DLD1 (cell line): ENCODE measurements around the gene CHSY3.

Experiments
- in situ Hi-C: cut with HindIII; loops from 2 replicates; pipeline ENCODE4 v1.10.0; 2017; ENCODE audit warnings: low sequenced_read_pairs

Gene CHSY3

DNA sequence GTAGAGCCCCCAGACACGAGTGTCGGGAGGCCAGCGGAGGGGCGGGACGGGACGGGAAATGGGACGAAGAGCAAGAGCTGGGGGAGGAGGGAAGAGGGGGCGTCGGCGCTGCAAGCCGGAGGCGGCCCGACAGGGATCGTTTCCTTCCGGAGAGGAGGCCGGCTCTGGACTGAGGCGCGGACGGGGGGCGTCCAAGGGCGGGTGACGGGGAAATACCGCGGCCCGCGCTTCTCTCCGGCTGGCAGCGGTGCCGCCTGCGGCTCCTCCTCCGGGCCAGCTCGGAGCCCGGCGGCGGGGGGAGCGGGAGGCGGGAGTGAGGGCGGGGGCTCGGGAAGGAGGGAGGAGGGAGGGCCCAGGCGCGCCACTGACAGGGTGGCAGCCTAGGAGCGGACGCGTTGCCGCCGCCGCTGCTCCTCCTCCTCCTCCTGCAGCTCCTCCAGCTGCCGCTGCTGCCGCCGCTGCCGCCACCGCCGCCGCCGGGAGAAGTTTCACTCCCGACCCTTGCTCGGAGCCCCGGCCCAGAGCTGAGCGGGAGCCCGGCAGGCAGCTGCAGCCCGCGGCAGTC lies at the start of gene CHSY3:
Gene CHSY3 (plus strand): TSS at position 364 of the 565 bp plus-strand sequence.
- in situ Hi-C loops: no loop called here

DNA sequence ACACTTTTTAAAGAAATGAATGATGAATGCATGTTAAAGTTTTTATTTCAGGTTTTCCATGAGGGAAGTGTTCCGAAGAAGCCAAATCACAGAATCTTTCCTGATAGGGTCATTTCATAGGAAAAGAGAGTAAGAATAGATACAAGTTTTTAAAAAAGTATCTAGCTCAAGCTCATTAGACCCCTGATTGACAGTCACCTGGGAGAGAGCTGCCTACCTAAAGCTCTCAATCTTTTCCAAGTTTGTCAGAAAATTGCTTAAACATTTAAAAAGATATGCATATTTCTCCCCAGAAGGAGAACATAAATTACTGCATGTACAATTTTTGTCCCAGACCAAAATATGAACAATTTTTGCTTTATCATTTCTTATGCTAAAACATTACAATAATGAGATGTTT lies 47.9 kb upstream of the CHSY3 start:
- in situ Hi-C loops: no loop called here

DNA sequence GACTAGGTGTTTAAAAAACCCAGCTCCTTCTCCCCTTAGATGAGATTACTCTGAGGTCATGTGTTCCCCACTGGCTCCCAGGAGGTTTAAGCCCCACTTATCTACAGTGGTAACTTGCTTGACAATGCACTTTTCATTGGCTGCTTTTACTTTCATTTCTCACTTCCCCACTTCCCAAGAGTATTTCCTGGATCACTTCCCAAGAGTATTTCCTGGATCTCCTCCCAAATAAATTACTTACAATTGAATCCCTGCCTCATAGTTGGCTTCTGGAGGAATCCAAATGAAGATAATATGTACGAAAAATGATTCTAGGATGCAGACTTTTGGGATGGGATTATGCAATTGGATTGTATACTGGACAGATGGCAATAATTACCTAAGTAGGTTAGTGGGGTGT lies 47.1 kb upstream of the CHSY3 start:
- in situ Hi-C loops: no loop called here

DNA sequence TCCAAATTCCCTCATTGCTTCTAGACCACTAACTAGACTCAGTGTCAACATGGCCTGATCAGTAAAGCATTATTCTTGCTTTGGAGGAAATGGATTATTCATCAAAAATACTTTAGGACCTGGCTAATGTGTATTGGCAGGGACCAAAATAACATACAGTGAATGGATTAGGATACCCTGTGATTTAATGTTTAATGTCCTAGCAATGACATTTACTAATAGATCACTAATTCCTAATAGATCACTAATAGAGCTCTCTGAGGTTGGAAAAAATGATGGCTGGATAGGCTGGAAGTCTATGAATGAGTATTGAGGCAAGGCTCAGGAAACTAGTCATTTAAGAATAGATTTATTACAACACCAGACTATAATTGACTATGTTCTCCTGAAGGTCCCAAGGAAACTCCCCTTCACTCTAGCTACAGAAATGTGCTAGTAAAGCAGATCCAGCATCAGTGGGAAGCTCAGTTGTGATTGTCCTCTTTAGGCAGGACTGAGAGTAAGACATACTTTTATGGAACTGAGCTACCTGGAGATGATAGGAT lies 46.1 kb upstream of the CHSY3 start:
- in situ Hi-C loops: no loop called here

DNA sequence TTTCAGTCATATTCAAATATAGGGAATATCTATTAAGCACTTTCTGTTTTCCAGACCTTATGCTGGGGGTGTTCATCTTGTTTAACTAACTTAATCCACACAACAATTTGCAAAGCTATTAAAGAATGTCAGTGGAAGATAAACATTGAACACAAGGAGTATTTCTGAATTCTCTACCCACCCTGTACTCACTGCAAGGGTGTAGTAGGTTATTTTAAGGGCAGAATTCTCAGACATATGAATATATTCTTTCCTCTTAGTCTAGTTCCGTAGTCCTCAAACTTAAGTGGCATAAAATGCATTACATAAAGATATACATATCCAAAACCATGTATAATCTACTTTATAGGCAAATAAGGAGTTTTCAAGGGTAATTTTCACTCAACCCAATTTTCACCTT lies 19.9 kb upstream of the CHSY3 start:
- in situ Hi-C loops: no loop called here

DNA sequence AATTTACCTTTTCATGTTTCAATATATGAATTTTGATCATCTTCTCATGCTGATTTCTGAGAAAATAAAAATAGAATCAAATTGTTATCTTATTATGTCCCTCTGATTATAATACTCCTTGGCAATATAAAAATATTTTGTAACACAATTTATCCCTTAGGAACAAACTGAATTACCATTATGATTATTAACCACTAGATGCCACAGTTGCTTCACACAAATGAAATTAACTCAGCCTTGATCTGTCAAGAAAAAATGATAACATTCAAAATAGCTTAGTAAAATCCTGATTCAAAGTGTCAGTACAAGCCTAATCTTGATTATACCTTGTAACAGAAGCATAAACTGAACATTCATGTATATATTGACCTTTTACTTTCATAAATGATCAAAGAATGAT lies 4.8 kb upstream of the CHSY3 start:
- in situ Hi-C loops: no loop called here

DNA sequence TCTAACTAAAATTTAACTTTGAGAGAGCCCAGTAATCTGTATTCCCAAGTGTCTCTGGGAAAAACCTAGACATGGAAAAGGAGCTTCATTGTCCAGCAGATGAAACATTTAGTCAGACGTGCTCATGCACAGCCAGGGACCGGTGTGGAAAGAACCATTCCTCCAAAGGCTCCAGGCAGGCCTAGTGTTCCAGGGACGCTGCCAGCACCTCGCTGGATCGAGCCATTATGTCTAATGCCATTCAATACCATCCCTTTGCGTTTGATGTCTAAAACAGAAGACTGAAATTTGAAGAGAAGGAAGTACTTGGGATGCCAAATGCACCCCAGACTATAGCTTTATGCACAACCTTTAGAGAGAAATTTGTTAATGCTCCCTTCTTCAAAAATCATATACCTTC lies 1.4 kb upstream of the CHSY3 start:
- in situ Hi-C loops: no loop called here

DNA sequence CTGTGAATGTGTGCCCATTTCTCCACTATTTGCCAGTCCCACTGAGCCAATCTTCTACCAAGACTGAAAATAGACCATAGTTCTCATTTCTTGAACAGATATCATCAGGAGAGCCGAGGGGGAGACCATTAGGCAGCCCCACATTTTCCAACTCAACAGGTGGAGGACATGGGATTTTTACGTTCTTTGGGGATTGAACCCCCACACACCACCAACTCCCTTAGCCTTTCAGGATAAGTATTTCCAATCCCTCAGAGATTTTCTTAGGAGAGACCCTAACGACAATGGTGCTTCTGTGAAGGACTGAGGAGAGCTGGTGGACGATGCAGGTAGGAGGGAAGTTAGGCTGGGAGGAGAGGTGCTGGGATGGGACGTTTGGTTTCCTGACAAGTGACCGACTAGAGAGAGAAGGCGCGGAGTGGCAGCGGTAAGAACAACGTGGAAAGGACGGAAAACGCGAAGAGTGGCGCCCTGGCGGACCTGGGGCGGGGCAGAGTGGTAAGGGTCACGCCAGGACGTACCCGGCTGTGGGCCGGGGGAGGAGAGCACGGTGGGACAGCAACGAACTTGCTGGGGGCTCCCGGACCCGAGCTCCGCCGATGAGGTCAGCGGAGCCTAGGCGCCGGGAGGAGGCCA lies 681 bp upstream of the CHSY3 start:
- in situ Hi-C loops: no loop called here

DNA sequence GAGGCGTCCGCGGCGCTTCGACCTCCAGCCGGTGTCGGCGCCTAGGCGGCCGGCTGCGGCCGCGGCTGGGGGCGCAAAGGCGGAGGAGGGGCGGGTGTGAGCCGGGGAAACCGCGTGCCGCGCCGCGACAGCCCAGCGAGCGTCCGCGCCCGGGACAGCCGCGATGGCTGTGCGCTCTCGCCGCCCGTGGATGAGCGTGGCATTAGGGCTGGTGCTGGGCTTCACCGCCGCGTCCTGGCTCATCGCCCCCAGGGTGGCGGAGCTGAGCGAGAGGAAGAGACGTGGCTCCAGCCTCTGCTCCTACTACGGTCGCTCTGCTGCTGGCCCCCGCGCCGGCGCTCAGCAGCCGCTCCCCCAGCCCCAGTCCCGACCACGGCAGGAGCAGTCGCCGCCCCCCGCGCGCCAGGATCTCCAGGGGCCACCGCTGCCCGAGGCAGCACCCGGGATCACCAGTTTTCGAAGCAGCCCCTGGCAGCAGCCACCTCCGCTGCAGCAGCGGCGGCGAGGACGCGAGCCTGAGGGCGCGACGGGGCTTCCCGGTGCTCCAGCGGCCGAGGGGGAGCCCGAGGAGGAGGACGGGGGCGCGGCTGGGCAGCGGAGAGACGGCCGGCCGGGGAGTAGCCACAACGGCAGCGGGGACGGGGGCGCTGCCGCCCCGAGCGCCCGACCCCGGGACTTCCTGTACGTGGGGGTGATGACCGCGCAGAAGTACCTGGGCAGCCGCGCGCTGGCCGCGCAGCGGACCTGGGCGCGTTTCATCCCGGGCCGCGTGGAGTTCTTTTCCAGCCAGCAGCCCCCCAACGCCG lies 605 bp downstream of the CHSY3 start:
- in situ Hi-C loops: no loop called here

DNA sequence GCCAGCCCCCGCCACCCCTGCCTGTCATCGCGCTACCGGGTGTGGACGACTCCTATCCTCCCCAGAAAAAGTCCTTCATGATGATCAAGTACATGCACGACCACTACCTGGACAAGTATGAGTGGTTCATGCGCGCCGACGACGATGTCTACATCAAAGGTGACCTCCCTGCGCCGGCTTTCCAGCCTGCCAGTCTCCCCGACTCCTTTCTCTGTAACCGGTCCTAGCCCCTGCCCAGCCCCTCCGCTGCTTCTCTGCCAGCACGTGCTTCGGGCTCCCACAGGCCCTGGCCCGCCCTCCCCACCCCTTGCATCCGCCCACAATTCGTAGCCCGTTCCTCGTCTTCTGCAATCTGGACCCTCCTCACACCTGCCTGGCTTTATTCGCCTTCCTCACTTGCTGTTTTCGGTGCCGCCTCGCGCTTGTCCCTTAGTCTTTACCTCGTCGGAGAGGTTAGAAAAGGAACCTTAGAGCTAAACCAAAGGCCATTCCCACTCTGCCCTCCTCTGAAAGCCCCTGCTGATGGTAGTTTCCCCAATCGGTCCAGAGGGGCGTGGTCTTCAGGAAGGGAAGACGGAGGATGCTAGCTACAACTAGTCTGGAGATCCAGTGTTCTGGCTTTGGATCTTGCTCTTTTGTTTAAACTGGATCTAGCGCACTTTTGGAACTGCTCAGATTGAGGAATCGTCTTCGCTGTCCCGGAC lies 1.4 kb downstream of the CHSY3 start:
- in situ Hi-C loops: no loop called here

DNA sequence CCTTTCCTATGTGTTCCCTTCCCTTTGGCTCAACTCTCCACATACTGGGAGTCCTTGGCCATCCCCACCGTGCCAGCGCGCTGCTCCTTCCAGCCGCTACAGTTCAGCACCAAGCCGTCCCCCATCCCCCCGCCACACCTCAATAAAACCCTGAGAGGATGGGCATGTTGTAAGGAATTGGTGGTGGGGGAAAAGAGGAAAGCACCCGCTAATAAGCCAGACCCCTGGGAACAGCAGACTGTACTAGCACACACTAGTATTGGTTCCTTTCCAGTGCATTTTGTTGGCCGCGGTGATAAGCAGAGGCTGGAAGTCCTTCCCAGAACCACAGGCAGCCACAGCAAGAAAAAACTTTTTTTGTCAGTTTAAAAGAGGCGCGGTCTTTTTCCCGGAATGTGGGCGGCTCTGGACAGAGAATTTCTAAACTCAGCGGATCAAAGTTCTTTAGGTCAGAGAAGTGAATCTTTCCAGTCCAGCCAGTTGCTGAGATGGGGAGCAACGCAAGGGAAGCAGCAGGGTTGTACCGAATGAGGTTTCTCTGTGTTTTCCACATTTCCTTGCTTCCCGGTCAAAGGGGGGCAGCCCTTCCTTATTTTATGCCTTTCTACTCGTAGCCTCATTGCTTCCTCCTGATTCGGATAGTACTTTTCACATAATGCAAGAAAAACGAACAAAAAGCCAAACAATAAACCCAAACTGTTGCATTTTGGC lies 2.1 kb downstream of the CHSY3 start:
- in situ Hi-C loops: no loop called here

DNA sequence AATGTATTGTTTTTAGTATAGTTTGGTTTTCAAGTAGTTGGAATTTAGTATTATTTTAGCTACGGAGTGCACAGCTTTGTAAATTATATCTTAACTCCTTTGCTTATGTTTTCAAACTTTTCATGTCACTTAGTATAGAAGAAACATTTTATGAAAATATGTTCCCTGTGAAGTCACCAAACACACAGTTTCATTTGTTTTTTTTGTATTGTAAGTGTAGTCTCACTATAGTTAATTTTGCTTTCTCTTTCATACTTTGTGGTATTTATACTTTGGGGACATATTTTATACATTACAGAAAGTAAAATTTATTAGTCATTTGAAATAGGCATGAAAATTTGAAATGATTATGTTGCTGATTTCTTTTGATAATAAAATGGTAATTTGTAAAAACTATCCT lies 5.0 kb downstream of the CHSY3 start:
- in situ Hi-C loops: no loop called here

DNA sequence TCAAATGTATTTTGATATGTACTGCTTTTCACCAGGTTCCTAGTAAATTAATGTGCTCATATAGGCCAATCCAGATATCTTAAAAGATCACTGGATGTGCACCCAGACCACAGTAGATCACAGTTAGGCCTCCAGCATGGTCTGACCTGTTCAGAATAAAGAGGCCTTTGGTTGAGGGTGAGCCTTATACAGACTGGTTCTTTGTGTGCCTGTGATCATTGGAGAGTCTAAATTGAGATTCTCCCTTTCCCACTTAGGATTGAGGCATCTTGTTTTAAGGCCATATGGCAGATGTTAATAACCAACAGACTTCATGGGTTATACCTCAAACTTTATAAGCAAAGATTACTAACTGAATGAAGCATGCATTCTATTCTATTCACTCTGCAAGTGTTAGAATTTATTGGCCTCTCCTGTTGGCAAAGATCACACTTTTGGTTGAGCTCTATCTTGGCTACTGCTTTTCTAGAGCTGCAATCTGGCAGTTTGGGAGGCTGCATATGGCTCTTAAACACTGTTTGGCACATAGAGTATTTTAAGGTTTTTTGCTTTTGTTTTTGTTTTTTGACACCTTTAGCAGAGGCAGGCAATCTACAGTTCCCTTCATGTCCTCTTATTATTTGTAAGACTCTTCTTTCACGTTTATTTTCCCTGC lies 8.5 kb downstream of the CHSY3 start:
- in situ Hi-C loops: no loop called here

DNA sequence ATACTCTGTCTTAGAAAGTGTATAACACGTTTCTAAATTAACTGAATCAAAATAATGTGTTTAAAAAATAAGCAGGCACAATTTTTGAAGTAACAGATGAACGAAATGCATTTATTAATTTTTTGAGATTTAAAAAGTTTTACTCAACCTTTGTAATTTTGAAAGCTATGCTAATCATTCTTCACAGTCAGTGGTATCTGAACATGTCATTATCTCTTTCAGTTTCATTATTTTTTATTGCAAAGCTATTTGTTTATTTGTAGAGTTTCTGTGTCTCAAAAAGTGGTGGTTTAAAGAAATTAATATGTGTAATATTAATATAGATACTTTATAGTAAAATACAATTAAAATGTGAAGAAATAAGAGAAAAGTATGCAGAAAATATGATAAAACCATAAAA lies 11.2 kb downstream of the CHSY3 start:
- in situ Hi-C loops: no loop called here

DNA sequence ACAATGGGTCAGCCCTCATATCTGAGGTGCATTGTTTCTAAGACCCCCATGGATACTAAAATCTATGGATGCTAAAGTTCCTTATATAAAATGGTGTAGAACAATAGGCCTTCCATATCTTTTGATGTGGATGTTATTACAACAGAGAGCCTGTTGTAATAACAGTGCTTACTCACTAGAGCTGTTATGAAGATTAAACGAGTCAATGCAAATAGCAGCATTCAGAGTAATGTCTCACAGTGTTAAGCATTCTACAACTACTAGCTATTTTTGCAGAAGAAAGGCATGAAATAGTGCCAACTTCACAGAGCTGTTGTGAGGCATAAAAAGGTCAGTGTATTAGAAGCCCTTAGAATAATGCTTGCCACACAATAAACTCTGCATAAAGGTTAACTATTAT lies 13.0 kb downstream of the CHSY3 start:
- in situ Hi-C loops: no loop called here

DNA sequence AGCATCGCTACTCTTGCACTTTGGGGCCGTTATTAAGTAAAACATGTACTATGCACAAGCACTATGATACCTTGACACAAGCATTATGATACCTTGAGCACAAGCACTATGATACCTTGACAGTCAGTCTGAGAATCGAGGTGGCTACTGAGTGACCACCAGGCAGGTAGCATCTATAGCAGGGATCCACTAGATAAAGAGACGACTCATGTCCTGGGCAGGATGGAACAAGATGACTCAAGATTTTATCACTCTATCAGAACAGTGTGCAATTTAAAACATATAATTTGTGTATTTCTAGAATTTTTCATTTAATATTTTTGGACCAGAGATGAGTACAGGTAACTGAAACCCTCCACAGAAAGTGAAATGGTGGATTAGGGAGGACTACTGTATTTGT lies 16.9 kb downstream of the CHSY3 start:
- in situ Hi-C loops: no loop called here

DNA sequence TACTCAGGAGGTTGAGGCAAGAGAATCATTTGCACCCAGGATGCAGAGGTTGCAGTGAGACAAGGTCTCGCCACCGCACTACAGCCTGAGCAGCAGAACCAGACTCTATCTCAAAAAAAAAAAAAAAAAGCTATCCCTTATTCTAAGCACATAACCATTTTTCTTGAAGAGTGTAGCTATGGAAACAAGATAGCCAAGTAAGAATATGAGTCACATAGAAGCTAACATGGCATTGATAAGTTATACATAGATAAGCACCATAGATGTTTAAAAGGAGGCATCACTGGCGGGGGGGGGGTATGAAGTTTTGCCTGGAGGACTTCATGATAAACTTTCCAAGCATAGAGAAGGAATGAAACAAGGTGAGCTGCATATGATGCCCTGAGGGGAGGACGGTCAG lies 26.0 kb downstream of the CHSY3 start:
- in situ Hi-C loops: no loop called here

DNA sequence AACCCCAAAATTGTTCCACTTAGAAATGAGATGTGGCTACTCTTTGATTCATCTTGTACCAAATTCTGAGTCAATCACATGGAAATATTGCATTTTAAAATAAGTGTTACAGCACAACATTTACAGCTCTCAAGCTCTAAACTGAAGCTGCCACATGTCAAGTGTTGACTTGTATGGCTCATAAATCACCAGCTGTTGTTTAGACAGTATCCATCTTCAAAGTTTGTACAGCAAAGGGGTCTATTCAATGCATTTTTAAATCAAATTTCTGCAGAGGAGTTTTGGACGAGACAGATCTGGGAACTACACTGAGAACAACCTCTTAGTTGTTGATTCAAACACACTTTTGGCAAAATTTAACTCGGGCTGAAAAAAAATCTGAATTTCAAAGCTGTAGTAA lies 31.4 kb downstream of the CHSY3 start:
- in situ Hi-C loops: no loop called here

DNA sequence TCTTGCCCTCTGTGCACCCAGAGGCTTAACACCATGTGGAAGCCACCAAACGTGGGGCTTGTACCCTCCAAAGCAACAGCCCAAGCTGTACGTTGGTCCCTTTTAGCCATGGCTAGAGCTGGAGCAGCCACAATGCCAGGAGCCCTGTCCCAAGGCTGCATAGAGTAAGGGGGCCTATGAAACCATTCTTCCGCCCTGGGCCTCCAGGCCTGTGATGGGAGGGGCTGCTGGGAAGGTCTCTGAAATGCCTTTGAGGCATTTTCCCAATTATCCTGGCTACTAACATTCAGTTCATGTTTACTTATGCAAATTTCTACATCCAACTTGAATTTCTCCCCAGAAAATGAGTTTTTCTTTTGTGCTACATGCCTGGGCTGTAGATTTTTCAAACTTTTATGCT lies 33.8 kb downstream of the CHSY3 start:
- in situ Hi-C loops: no loop called here

DNA sequence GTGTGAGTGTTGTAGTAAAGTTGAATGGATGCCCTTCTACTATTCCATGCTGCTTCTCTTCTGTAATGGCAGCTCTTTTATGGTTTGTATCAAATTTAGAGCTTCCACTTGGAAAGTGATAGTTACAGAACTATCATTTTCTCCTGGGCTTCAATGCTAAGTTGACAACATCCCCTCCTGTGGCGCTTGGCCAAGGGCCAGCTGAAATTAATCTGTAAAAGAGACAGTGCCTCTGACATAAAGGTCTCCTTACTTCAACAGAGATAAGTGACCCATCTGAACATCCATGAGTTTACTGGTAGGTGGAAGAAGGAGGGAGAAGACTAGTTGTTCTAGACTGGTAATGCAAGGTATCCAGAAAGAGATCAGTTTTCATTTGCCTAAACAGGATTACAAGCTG lies 39.7 kb downstream of the CHSY3 start:
- in situ Hi-C loops: no loop called here
